CD4-positive, alpha-beta T cell (primary cell): ENCODE results near the gene FMNL2. TPM values are rescaled to one million over a fixed set of nuclear protein-coding genes. Genes with fewer than 3 reads are reported as not detected.

ENCODE experiments used
- ATAC-seq: fragments of 200-7000 bp; cut with Tn5 transposase; one replicate; pipeline ENCODE4 v1.10.0; 2022; ENCODE audit warnings: mild to moderate bottlenecking; ENCODE audit not compliant: poor library complexity
- CTCF ChIA-PET: fragments of 350-600 bp; sonication (Branson Sonifier 250); formaldehyde crosslinking; loops from one replicate; lab custom pipeline; 2021; ENCODE audit warnings: antibody characterized with exemption, inconsistent platforms; lab: Charles Lee
- POLR2A ChIA-PET: fragments of 350-600 bp; sonication (Branson Sonifier 250); formaldehyde crosslinking; loops from one replicate; lab custom pipeline; 2021; ENCODE audit warnings: antibody characterized with exemption, inconsistent platforms; lab: Charles Lee
- DNase-seq, 14 experiments: peaks; one replicate each; pipeline ENCODE4 v3.0.0-alpha.2; 2013 to 2020; ENCODE audit warnings: mixed read lengths in 2 of 14
- H3K27ac ChIP-seq, 2 donors: one replicate each; pipeline versions ENCODE4 v1.5.1 to v1.7.0; 2013; ENCODE audit warnings: low read length in 2 of 2, low read depth in 1 of 2, mild to moderate bottlenecking in 1 of 2
- H3K27me3 ChIP-seq, 2 experiments: 1 replicate in 1 of 2; 2 replicates in 1 of 2; pipeline versions ENCODE4 v1.6.1 to v1.7.0; 2013; ENCODE audit warnings: low read length in 2 of 2, control low read depth in 1 of 2, mild to moderate bottlenecking in 1 of 2, moderate library complexity in 1 of 2; ENCODE audit not compliant: insufficient read depth in 2 of 2, control insufficient read depth in 1 of 2
- H3K36me3 ChIP-seq: one replicate; pipeline ENCODE4 v1.6.1; 2013; ENCODE audit warnings: low read length, control low read depth; ENCODE audit not compliant: insufficient read depth
- H3K4me1 ChIP-seq: one replicate; pipeline ENCODE4 v1.6.1; 2013; ENCODE audit warnings: low read length, control low read depth; ENCODE audit not compliant: insufficient read depth
- H3K4me3 ChIP-seq: one replicate; pipeline ENCODE4 v1.5.1; 2013; ENCODE audit warnings: mild to moderate bottlenecking, low read length, moderate library complexity
- H3K9me3 ChIP-seq, 2 experiments: 1 replicate in 1 of 2; 2 replicates in 1 of 2; pipeline versions ENCODE4 v1.6.1 to v1.7.0; 2013; ENCODE audit warnings: low read length in 2 of 2, mild to moderate bottlenecking in 2 of 2, control low read depth in 1 of 2, moderate library complexity in 1 of 2; ENCODE audit not compliant: control insufficient read depth in 1 of 2, insufficient read depth in 1 of 2
- H3K27ac Mint-ChIP-seq: one replicate; pipeline ENCODE4 v1.8.0; 2020; ENCODE audit warnings: mixed read lengths
- H3K27me3 Mint-ChIP-seq: one replicate; pipeline ENCODE4 v1.8.0; 2021; ENCODE audit warnings: mixed read lengths
- H3K36me3 Mint-ChIP-seq: one replicate; pipeline ENCODE4 v1.8.0; 2021; ENCODE audit warnings: low read depth, mixed read lengths
- H3K4me1 Mint-ChIP-seq: one replicate; pipeline ENCODE4 v1.8.0; 2021; ENCODE audit warnings: low read depth, mixed read lengths
- H3K4me3 Mint-ChIP-seq: one replicate; pipeline ENCODE4 v1.8.0; 2020; ENCODE audit warnings: mild to moderate bottlenecking, mixed read lengths
- H3K9me3 Mint-ChIP-seq: one replicate; pipeline ENCODE4 v1.8.0; 2020; ENCODE audit warnings: mixed read lengths
- CTCF ChIP-seq: fragments of 200-600 bp; IDR thresholded peaks from one replicate; pipeline ENCODE4 v1.8.0; 2022; ENCODE audit warnings: antibody characterized with exemption, mild to moderate bottlenecking
- intact Hi-C, 2 experiments: fragments of 100-400 bp; cut with DNase I in 1 of 2; cut with micrococcal nuclease in 1 of 2; formaldehyde crosslinking; loops; one replicate each; pipeline versions ENCODE4 v1.15.1 to v1.9.0; 2023 to 2025; cut with DNase I, micrococcal nuclease
- total RNA-seq, 174 experiments: library from RNA in 2 of 174; stranded (reverse) in 2 of 174; gene quantifications; one replicate each; pipeline ENCODE4 v1.2.3 and lab custom pipeline; 2021 to 2026

FMNL2 gene
- total RNA-seq, 2 experiments from 2014 or later: 0.30 to 0.31 TPM

GRCh38 chr2:152629202-152629601 is 294.2 kb downstream of the FMNL2 start:
- POLR2A ChIA-PET: no interaction called here
- intact Hi-C loops: no loop called here
- no peaks in the 10 kb centered on the region for H3K4me1 ChIP-seq
- Mint-ChIP-seq H3K27me3 (no peaks in the 10 kb centered on the region), H3K9me3 (no peaks in the 10 kb centered on the region), H3K4me1 (peaks cover 5% of the 10 kb centered on the region), H3K27ac (no peak overlapping the region), H3K4me3 (no peak overlapping the region), H3K36me3 (no peaks in the 10 kb centered on the region)
- peaks cover 0 to 4% of the 10 kb centered on the region in 2 experiments for H3K27me3 ChIP-seq
- ATAC-seq (no peak), DNase-seq (no peak)
- CTCF ChIA-PET: no interaction called here
- H3K27ac ChIP-seq: no peak overlapping the region
- no peak for TF ChIP-seq CTCF
- no peaks in the 10 kb centered on the region for H3K36me3 ChIP-seq
- no peaks in the 10 kb centered on the region for H3K9me3 ChIP-seq
- H3K4me3 ChIP-seq: no peak overlapping the region

DNA sequence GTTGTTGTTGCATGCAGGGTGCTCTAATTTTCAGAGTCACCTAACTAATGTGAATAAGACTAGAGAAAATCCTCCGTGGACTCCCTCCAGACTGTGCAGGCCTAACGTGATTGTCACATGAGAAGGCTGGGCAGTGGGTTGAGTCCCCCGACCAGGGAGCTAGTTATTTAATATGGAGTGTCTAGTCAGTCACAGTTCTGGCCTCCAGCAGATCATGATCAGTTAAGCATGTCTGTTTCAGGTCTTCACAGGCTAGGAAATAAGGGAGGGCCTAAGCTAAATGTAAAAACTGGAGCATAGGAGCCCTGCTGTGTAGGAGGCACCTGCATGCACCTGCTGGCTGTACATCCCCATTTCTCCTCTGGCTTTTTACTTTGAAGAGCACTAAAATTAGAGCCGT is 295.5 kb downstream of the FMNL2 start:
- no peaks in the 10 kb centered on the region for H3K27me3 ChIP-seq
- peaks cover 1% of the 10 kb centered on the region for H3K4me1 ChIP-seq
- no peak overlapping the region for H3K27ac ChIP-seq
- Mint-ChIP-seq H3K4me3 (no peak overlapping the region), H3K4me1 (peaks cover 5% of the 10 kb centered on the region), H3K27me3 (peaks cover under 1% of the 10 kb centered on the region), H3K9me3 (no peaks in the 10 kb centered on the region), H3K36me3 (no peaks in the 10 kb centered on the region), H3K27ac (no peak overlapping the region)
- ChIA-PET CTCF (interaction anchor here (0.7 kb wide), 1 partner anchor 792 kb away, joined by 3 read pairs; no protein-coding TSS in a partner anchor), POLR2A (no interaction called here)
- H3K4me3 ChIP-seq: no peak overlapping the region
- DNase-seq (no peak), ATAC-seq (no peak)
- no peaks in the 10 kb centered on the region for H3K36me3 ChIP-seq
- intact Hi-C loops: no loop called here
- no peak for TF ChIP-seq CTCF
- H3K9me3 ChIP-seq: no peaks in the 10 kb centered on the region

DNA sequence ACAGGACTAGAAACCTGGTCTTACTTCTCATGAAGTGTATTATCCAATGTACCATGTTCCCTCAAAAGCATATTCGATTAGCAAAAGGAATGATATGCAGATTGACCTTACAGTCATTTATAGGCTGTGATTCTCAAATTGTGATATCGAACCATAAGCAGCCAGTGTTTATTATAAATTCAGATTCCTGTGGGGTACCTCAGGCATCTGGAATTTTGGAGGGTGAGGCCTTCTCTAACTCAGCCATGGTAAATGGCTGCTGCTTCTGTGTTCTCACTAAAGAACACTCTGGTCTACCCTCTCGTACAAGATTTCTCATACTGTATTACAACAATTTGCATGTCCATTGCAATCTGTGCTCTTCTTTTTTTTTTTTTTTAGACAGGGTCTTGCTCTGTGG is 297.8 kb downstream of the FMNL2 start:
- Mint-ChIP-seq H3K27me3 (peaks cover 4% of the 10 kb centered on the region), H3K9me3 (no peaks in the 10 kb centered on the region), H3K4me1 (peaks cover 5% of the 10 kb centered on the region), H3K36me3 (no peaks in the 10 kb centered on the region), H3K4me3 (no peak overlapping the region), H3K27ac (no peak overlapping the region)
- Histone ChIP-seq H3K4me3 (no peak overlapping the region), H3K4me1 (peaks cover 4% of the 10 kb centered on the region), H3K36me3 (no peaks in the 10 kb centered on the region), H3K9me3 (no peaks in the 10 kb centered on the region), H3K27me3 (no peaks in the 10 kb centered on the region), H3K27ac (no peak overlapping the region)
- POLR2A ChIA-PET: no interaction called here
- DNase-seq (no peak), ATAC-seq (no peak)
- no peak for TF ChIP-seq CTCF
- CTCF ChIA-PET: no interaction called here
- intact Hi-C loops: no loop called here
